Measurements from ENCODE around the gene POP5.
"Not testable (repeated sequence)": the region's sequence is repeated elsewhere in the genome, so short reads cannot be mapped to it uniquely, and the experiment has no call there.

POP5 gene

GRCh38 chr12:120580787-120581723, at the start of gene POP5:
POP5 (minus strand) TSS chr12:120581402; CDS start chr12:120581362, 40 bp downstream.
- peak within 1 kb of the TSS; percentile 86 for H3K27ac Mint-ChIP-seq
- no peaks in the 10 kb centered on the region for H3K9me3 Mint-ChIP-seq
- peak within 1 kb of the TSS; percentile 97 for H3K4me3 Mint-ChIP-seq
- H3K27me3 Mint-ChIP-seq (ENCODE audit: low read depth): peaks cover 21% of the 10 kb centered on the region
- peaks cover 34% of the 10 kb centered on the region for H3K4me1 Mint-ChIP-seq (ENCODE audit: low read depth)
- peaks cover 21% of the 10 kb centered on the region for H3K36me3 Mint-ChIP-seq (ENCODE audit: low read depth)

GRCh38 chr12:120630104-120630892, 49.1 kb upstream of the POP5 start:
- H3K4me3 Mint-ChIP-seq: no peak overlapping the region
- peaks cover 20% of the 10 kb centered on the region for H3K27me3 Mint-ChIP-seq (ENCODE audit: low read depth)
- H3K36me3 Mint-ChIP-seq (ENCODE audit: low read depth): no peaks in the 10 kb centered on the region
- no peaks in the 10 kb centered on the region for H3K9me3 Mint-ChIP-seq
- no peak overlapping the region for H3K27ac Mint-ChIP-seq
- no peaks in the 10 kb centered on the region for H3K4me1 Mint-ChIP-seq (ENCODE audit: low read depth)

- Mint-ChIP-seq H3K4me1 (ENCODE audit: low read depth) (no peaks in the 10 kb centered on the region), H3K9me3 (no peaks in the 10 kb centered on the region), H3K27ac (no peak overlapping the region), H3K4me3 (no peak overlapping the region), H3K36me3 (ENCODE audit: low read depth) (no peaks in the 10 kb centered on the region), H3K27me3 (ENCODE audit: low read depth) (peaks cover 13% of the 10 kb centered on the region)
Observed at GRCh38 chr12:120628919-120629318, 47.7 kb upstream of the POP5 start.

- Mint-ChIP-seq H3K4me1 (ENCODE audit: low read depth) (no peaks in the 10 kb centered on the region), H3K4me3 (no peak overlapping the region), H3K27ac (no peak overlapping the region), H3K36me3 (ENCODE audit: low read depth) (no peaks in the 10 kb centered on the region), H3K9me3 (no peaks in the 10 kb centered on the region), H3K27me3 (ENCODE audit: low read depth) (peaks cover 4% of the 10 kb centered on the region)
Observed at GRCh38 chr12:120625557-120626419, 44.6 kb upstream of the POP5 start.

- Mint-ChIP-seq H3K27me3 (ENCODE audit: low read depth) (peaks cover 26% of the 10 kb centered on the region), H3K36me3 (ENCODE audit: low read depth) (no peaks in the 10 kb centered on the region), H3K9me3 (no peaks in the 10 kb centered on the region), H3K4me1 (ENCODE audit: low read depth) (no peaks in the 10 kb centered on the region), H3K27ac (no peak overlapping the region), H3K4me3 (no peak overlapping the region)
Observed at GRCh38 chr12:120620624-120621023, 39.4 kb upstream of the POP5 start.

- Mint-ChIP-seq H3K27ac (no peak overlapping the region), H3K27me3 (ENCODE audit: low read depth) (peaks cover 26% of the 10 kb centered on the region), H3K4me3 (no peak overlapping the region), H3K9me3 (no peaks in the 10 kb centered on the region), H3K4me1 (ENCODE audit: low read depth) (peaks cover 2% of the 10 kb centered on the region), H3K36me3 (ENCODE audit: low read depth) (no peaks in the 10 kb centered on the region)
Observed at GRCh38 chr12:120618954-120619615, 37.9 kb upstream of the POP5 start.

GRCh38 chr12:120617767-120618166, 36.6 kb upstream of the POP5 start:
- H3K4me3 Mint-ChIP-seq; H3K4me1 Mint-ChIP-seq (ENCODE audit: low read depth); H3K9me3 Mint-ChIP-seq; H3K36me3 Mint-ChIP-seq (ENCODE audit: low read depth); H3K27ac Mint-ChIP-seq: not testable (repeated sequence)
- H3K27me3 Mint-ChIP-seq (ENCODE audit: low read depth): peaks cover 29% of the 10 kb centered on the region

GRCh38 chr12:120617193-120617592, 36.0 kb upstream of the POP5 start:
- H3K4me1 Mint-ChIP-seq (ENCODE audit: low read depth); H3K9me3 Mint-ChIP-seq; H3K4me3 Mint-ChIP-seq; H3K27ac Mint-ChIP-seq; H3K36me3 Mint-ChIP-seq (ENCODE audit: low read depth): not testable (repeated sequence)
- peaks cover 29% of the 10 kb centered on the region for H3K27me3 Mint-ChIP-seq (ENCODE audit: low read depth)

GRCh38 chr12:120614848-120615247, 33.6 kb upstream of the POP5 start:
- no peaks in the 10 kb centered on the region for H3K36me3 Mint-ChIP-seq (ENCODE audit: low read depth)
- peaks cover 21% of the 10 kb centered on the region for H3K27me3 Mint-ChIP-seq (ENCODE audit: low read depth)
- H3K9me3 Mint-ChIP-seq: no peaks in the 10 kb centered on the region
- no peak overlapping the region for H3K27ac Mint-ChIP-seq
- no peak overlapping the region for H3K4me3 Mint-ChIP-seq
- H3K4me1 Mint-ChIP-seq (ENCODE audit: low read depth): peaks cover 2% of the 10 kb centered on the region

- H3K27ac Mint-ChIP-seq; H3K4me3 Mint-ChIP-seq; H3K36me3 Mint-ChIP-seq (ENCODE audit: low read depth): not testable (repeated sequence)
Observed at GRCh38 chr12:120611534-120611933, 30.3 kb upstream of the POP5 start.

GRCh38 chr12:120610560-120610959, 29.4 kb upstream of the POP5 start:
- Mint-ChIP-seq H3K9me3 (no peaks in the 10 kb centered on the region), H3K27ac (no peak overlapping the region), H3K4me1 (ENCODE audit: low read depth) (peaks cover 2% of the 10 kb centered on the region), H3K27me3 (ENCODE audit: low read depth) (peaks cover 10% of the 10 kb centered on the region), H3K4me3 (no peak overlapping the region), H3K36me3 (ENCODE audit: low read depth) (no peaks in the 10 kb centered on the region)

More at GRCh38 chr12:120611534-120611933, 30.3 kb upstream of the POP5 start:
- H3K4me1 Mint-ChIP-seq (ENCODE audit: low read depth); H3K27me3 Mint-ChIP-seq (ENCODE audit: low read depth); H3K9me3 Mint-ChIP-seq: not testable (repeated sequence)

- H3K9me3 Mint-ChIP-seq; H3K27me3 Mint-ChIP-seq (ENCODE audit: low read depth); H3K4me3 Mint-ChIP-seq; H3K4me1 Mint-ChIP-seq (ENCODE audit: low read depth); H3K27ac Mint-ChIP-seq; H3K36me3 Mint-ChIP-seq (ENCODE audit: low read depth): not testable (repeated sequence)
Observed at GRCh38 chr12:120602416-120602815, 21.2 kb upstream of the POP5 start.

- H3K4me1 Mint-ChIP-seq (ENCODE audit: low read depth): no peaks in the 10 kb centered on the region
- peaks cover 9% of the 10 kb centered on the region for H3K27me3 Mint-ChIP-seq (ENCODE audit: low read depth)
- no peaks in the 10 kb centered on the region for H3K9me3 Mint-ChIP-seq
- no peaks in the 10 kb centered on the region for H3K36me3 Mint-ChIP-seq (ENCODE audit: low read depth)
- H3K27ac Mint-ChIP-seq: no peak overlapping the region
- H3K4me3 Mint-ChIP-seq: no peak overlapping the region
Observed at GRCh38 chr12:120599672-120600552, 18.7 kb upstream of the POP5 start.

All from T-helper 1 cell treated with Interleukin-12 subunit alpha and Interleukin-12 subunit beta and Interleukin-4 antibody, amounts not matched to agents 30 μg/mL and 1 μg/mL, for 36 hours (primary cell).